ENCODE data around the gene DNAJB6.

Gene DNAJB6

GRCh38 chr7:157415486-157415885 lies 78.7 kb downstream of the DNAJB6 start:
- Histone ChIP-seq H3F3A (ENCODE audit: insufficient read depth) (no peaks in the 10 kb centered on the region), H3K9me2 (replicated peaks; ENCODE audit: insufficient read depth, low read length) (no peaks in the 10 kb centered on the region)

DNA sequence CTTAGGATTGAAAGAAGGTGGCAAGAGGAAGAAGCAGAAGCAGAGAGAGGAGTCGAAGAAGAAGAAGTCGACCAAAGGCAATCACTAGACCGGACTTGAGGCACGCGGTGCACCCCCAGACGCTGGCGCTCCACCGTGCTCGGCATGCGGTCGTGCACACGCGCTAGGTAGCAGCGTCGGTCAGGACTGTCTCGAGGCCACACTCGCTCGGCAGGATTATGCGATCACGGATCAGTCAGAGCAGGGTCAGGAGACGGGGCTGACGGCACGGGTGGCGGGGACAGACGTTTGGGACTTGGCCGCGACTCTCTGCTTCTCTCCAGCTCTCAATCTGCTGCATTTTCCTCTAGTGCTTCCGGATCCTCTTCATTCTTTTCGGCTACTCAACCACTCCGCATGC lies 79.2 kb downstream of the DNAJB6 start:
- Histone ChIP-seq H3K4me2 (ENCODE audit: low read depth, low read length, poor library complexity, severe bottlenecking) (no peak overlapping the region), H3K79me2 (ENCODE audit: insufficient read depth, low read length) (no peaks in the 10 kb centered on the region), H3K27me3 (ENCODE audit: low read length) (no peaks in the 10 kb centered on the region), H3K9me2 (replicated peaks; ENCODE audit: insufficient read depth, low read length) (no peaks in the 10 kb centered on the region), H3K4me3 (ENCODE audit: insufficient read depth, low read length, poor library complexity, severe bottlenecking) (no peak overlapping the region), H3K36me3 (ENCODE audit: low read length) (no peaks in the 10 kb centered on the region), H3K27ac (ENCODE audit: low read depth, low read length) (no peak overlapping the region), H2AFZ (ENCODE audit: low read depth, low read length, severe bottlenecking) (no peak overlapping the region), H3K9ac (ENCODE audit: low read length) (no peak overlapping the region), H3F3A (ENCODE audit: insufficient read depth) (no peaks in the 10 kb centered on the region), H3K9me3 (ENCODE audit: insufficient read depth, low read length) (no peaks in the 10 kb centered on the region), H4K20me1 (ENCODE audit: low read depth, low read length) (no peaks in the 10 kb centered on the region)
- TF ChIP-seq, protein P1, sequence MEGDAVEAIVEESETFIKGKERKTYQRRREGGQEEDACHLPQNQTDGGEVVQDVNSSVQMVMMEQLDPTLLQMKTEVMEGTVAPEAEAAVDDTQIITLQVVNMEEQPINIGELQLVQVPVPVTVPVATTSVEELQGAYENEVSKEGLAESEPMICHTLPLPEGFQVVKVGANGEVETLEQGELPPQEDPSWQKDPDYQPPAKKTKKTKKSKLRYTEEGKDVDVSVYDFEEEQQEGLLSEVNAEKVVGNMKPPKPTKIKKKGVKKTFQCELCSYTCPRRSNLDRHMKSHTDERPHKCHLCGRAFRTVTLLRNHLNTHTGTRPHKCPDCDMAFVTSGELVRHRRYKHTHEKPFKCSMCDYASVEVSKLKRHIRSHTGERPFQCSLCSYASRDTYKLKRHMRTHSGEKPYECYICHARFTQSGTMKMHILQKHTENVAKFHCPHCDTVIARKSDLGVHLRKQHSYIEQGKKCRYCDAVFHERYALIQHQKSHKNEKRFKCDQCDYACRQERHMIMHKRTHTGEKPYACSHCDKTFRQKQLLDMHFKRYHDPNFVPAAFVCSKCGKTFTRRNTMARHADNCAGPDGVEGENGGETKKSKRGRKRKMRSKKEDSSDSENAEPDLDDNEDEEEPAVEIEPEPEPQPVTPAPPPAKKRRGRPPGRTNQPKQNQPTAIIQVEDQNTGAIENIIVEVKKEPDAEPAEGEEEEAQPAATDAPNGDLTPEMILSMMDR (IDR thresholded peaks at IDR 0.05; ENCODE audit: insufficient read depth, low read length, poor library complexity, severe bottlenecking), result no peak
- no peak for TF ChIP-seq EZH2phosphoT487 (conservative IDR thresholded peaks at IDR 0.05; ENCODE audit: low read length)

More at GRCh38 chr7:157415486-157415885, 78.7 kb downstream of the DNAJB6 start:
- Histone ChIP-seq H3K36me3 (ENCODE audit: low read length) (no peaks in the 10 kb centered on the region), H3K27me3 (ENCODE audit: low read length) (no peaks in the 10 kb centered on the region), H3K79me2 (ENCODE audit: insufficient read depth, low read length) (no peaks in the 10 kb centered on the region), H4K20me1 (ENCODE audit: low read depth, low read length) (no peaks in the 10 kb centered on the region), H2AFZ (ENCODE audit: low read depth, low read length, severe bottlenecking) (no peak overlapping the region), H3K4me2 (ENCODE audit: low read depth, low read length, poor library complexity, severe bottlenecking) (no peak overlapping the region), H3K9ac (ENCODE audit: low read length) (no peak overlapping the region), H3K27ac (ENCODE audit: low read depth, low read length) (no peak overlapping the region), H3K4me3 (ENCODE audit: insufficient read depth, low read length, poor library complexity, severe bottlenecking) (no peak overlapping the region), H3K9me3 (ENCODE audit: insufficient read depth, low read length) (no peaks in the 10 kb centered on the region)
- TF ChIP-seq, protein P1 (IDR thresholded peaks at IDR 0.05; ENCODE audit: insufficient read depth, low read length, poor library complexity, severe bottlenecking), result no peak

DNA sequence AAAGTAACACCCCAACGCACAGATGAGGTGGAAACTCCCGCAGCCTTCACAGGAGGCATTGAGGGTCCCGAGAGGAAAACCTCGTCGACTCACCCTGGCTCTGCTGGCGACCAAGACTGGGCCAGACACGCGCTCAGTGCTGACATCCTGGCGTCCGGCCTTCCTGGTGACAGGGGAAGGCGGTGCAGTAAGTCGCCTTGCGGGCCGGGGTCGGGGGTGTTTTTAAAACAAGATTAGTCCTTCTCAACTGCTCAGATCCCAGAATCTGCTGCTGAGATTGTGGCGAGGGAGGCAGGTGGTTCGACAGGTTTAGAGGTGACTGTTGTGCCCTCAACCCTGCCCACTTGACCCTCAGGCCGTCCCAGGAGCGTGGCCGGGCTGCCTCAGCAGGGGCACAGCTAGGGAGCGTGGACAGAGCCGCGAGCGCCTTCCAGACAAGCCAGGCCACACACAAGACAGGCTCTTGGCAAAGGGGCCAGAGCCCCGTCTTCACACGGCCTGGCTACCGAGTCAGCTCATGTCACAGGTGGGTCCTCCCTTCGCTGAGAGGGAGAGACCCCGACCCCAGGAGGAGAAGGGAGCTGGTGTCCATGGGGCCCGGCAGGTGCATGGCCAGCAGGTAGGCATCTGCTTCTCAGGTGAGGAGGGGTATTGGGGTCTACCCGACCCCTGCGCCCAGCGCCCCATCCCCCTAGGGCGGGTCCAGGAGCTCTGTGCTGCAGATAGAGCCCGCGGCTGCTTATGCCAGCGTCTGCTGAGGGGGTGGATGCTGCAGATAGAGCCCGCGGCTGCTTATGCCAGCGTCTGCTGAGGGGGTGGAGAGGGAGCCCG lies 81.6 kb downstream of the DNAJB6 start:
- Histone ChIP-seq H3K4me3 (ENCODE audit: insufficient read depth, low read length, poor library complexity, severe bottlenecking) (no peak overlapping the region), H3K27me3 (ENCODE audit: low read length) (no peaks in the 10 kb centered on the region), H2AFZ (ENCODE audit: low read depth, low read length, severe bottlenecking) (no peak overlapping the region), H3K36me3 (ENCODE audit: low read length) (no peaks in the 10 kb centered on the region), H3K79me2 (ENCODE audit: insufficient read depth, low read length) (no peaks in the 10 kb centered on the region), H3K9me3 (ENCODE audit: insufficient read depth, low read length) (no peaks in the 10 kb centered on the region), H3F3A (ENCODE audit: insufficient read depth) (no peaks in the 10 kb centered on the region), H3K4me2 (ENCODE audit: low read depth, low read length, poor library complexity, severe bottlenecking) (no peak overlapping the region), H3K9ac (ENCODE audit: low read length) (no peak overlapping the region), H4K20me1 (ENCODE audit: low read depth, low read length) (no peaks in the 10 kb centered on the region), H3K27ac (ENCODE audit: low read depth, low read length) (no peak overlapping the region), H3K9me2 (replicated peaks; ENCODE audit: insufficient read depth, low read length) (no peaks in the 10 kb centered on the region)
- no peak for TF ChIP-seq EZH2phosphoT487 (conservative IDR thresholded peaks at IDR 0.05; ENCODE audit: low read length)
- TF ChIP-seq, protein P1 (IDR thresholded peaks at IDR 0.05; ENCODE audit: insufficient read depth, low read length, poor library complexity, severe bottlenecking), result no peak
